ENCODE measurements around the gene PIANP.
A peak's percentile ranks its signal among the peaks of the same experiment; 100 is the strongest.

PIANP gene

GRCh38 chr12:6692888-6693287 lies 7.7 kb downstream of the PIANP start:
- H2BK12ac ChIP-seq (ENCODE audit: low read length), result no peak overlapping the region
- H3K27me3 ChIP-seq (ENCODE audit: control insufficient read depth in 3 of 3, insufficient read depth in 3 of 3, low read depth in 1 of 3, low read length in 3 of 3), result no peaks in the 10 kb centered on the region
- no CpG with 5 or more reads among the region's 2 CpGs for WGBS, 2 donors (ENCODE audit: extremely low coverage in 2 of 2, insufficient read length in 2 of 2, insufficient replicate concordance in 1 of 2)

GRCh38 chr12:6691473-6691872 lies 9.1 kb downstream of the PIANP start:
- H3K27ac ChIP-seq (replicated peaks; ENCODE audit: low read length), result no peak overlapping the region
- peaks cover 7 to 27% of the 10 kb centered on the region in 2 donors for H3K4me1 ChIP-seq (ENCODE audit: control insufficient read depth in 2 of 2, insufficient read depth in 1 of 2, low read depth in 1 of 2, low read length in 2 of 2)
- no peak overlapping the region for H3K9ac ChIP-seq (ENCODE audit: low read depth, low read length, poor library complexity)
- H3K14ac ChIP-seq (ENCODE audit: low read length), result no peak overlapping the region
- H2BK120ac ChIP-seq (ENCODE audit: low read depth, low read length), result no peak overlapping the region
- peak overlapping the region in 1 of 2 donors; percentile 22 for H3K4me3 ChIP-seq (ENCODE audit: low read length in 2 of 2)
- H2BK5ac ChIP-seq (ENCODE audit: low read length), result no peak overlapping the region
- no peak overlapping the region for H2BK15ac ChIP-seq (ENCODE audit: low read length)
- no peak overlapping the region for H3K4ac ChIP-seq (ENCODE audit: low read length)
- H3K9me3 ChIP-seq (replicated peaks in 1 of 2; ENCODE audit: control insufficient read depth in 2 of 2, insufficient read depth in 1 of 2, low read depth in 1 of 2, low read length in 2 of 2), result peaks cover 0 to 1% of the 10 kb centered on the region in 2 donors
- H2BK12ac ChIP-seq (ENCODE audit: low read length), result no peak overlapping the region
- H3K18ac ChIP-seq (ENCODE audit: low read length), result no peak overlapping the region
- H3K23ac ChIP-seq (ENCODE audit: low read depth, low read length, poor library complexity), result no peak overlapping the region
- H2AFZ ChIP-seq (ENCODE audit: low read length), result no peak overlapping the region
- H2AK5ac ChIP-seq (ENCODE audit: low read depth, low read length), result no peak overlapping the region
- H3K27me3 ChIP-seq (ENCODE audit: control insufficient read depth in 3 of 3, insufficient read depth in 3 of 3, low read depth in 1 of 3, low read length in 3 of 3), result no peaks in the 10 kb centered on the region
- H4K91ac ChIP-seq (ENCODE audit: low read depth, low read length, poor library complexity), result no peak overlapping the region
- H3K4me2 ChIP-seq (ENCODE audit: insufficient read depth, low read length, poor library complexity, severe bottlenecking), result no peak overlapping the region
- H4K8ac ChIP-seq (ENCODE audit: low read depth, low read length), result no peak overlapping the region
- H3K79me1 ChIP-seq (ENCODE audit: low read depth, low read length), result peaks cover 7% of the 10 kb centered on the region
- no peak for DNase-seq (ENCODE audit: low spot score)
- WGBS, 2 donors (ENCODE audit: extremely low coverage in 2 of 2, insufficient read length in 2 of 2, insufficient replicate concordance in 1 of 2), result no CpG with 5 or more reads among the region's 4 CpGs
- peaks cover 16 to 18% of the 10 kb centered on the region in 2 donors for H3K36me3 ChIP-seq (replicated peaks in 1 of 2; ENCODE audit: control insufficient read depth in 2 of 2, insufficient read depth in 2 of 2, low read length in 2 of 2)

More at GRCh38 chr12:6692888-6693287, 7.7 kb downstream of the PIANP start:
- no peak overlapping the region for H2BK5ac ChIP-seq (ENCODE audit: low read length)
- H3K14ac ChIP-seq (ENCODE audit: low read length), result no peak overlapping the region
- H2BK15ac ChIP-seq (ENCODE audit: low read length), result no peak overlapping the region
- no peak overlapping the region for H3K4me3 ChIP-seq (ENCODE audit: low read length in 2 of 2)
- no peak overlapping the region for H3K4ac ChIP-seq (ENCODE audit: low read length)
- DNase-seq (ENCODE audit: low spot score), result no peak
- peaks cover 15 to 24% of the 10 kb centered on the region in 2 donors for H3K36me3 ChIP-seq (replicated peaks in 1 of 2; ENCODE audit: control insufficient read depth in 2 of 2, insufficient read depth in 2 of 2, low read length in 2 of 2)
- peaks cover 3 to 20% of the 10 kb centered on the region in 2 donors for H3K4me1 ChIP-seq (ENCODE audit: control insufficient read depth in 2 of 2, insufficient read depth in 1 of 2, low read depth in 1 of 2, low read length in 2 of 2)
- H2AFZ ChIP-seq (ENCODE audit: low read length), result no peak overlapping the region
- no peak overlapping the region for H3K4me2 ChIP-seq (ENCODE audit: insufficient read depth, low read length, poor library complexity, severe bottlenecking)
- no peak overlapping the region for H3K27ac ChIP-seq (replicated peaks; ENCODE audit: low read length)
- no peak overlapping the region for H2BK120ac ChIP-seq (ENCODE audit: low read depth, low read length)
- H4K8ac ChIP-seq (ENCODE audit: low read depth, low read length), result no peak overlapping the region
- no peak overlapping the region for H2AK5ac ChIP-seq (ENCODE audit: low read depth, low read length)
- H3K18ac ChIP-seq (ENCODE audit: low read length), result no peak overlapping the region
- H4K91ac ChIP-seq (ENCODE audit: low read depth, low read length, poor library complexity), result no peak overlapping the region
- H3K9ac ChIP-seq (ENCODE audit: low read depth, low read length, poor library complexity), result peak overlapping the region; percentile 47
- no peak overlapping the region for H3K23ac ChIP-seq (ENCODE audit: low read depth, low read length, poor library complexity)
- no peaks in the 10 kb centered on the region for H3K9me3 ChIP-seq (replicated peaks in 1 of 2; ENCODE audit: control insufficient read depth in 2 of 2, insufficient read depth in 1 of 2, low read depth in 1 of 2, low read length in 2 of 2)
- H3K79me1 ChIP-seq (ENCODE audit: low read depth, low read length), result peaks cover 11% of the 10 kb centered on the region

- H2BK15ac ChIP-seq (ENCODE audit: low read length), result no peak within 1 kb of the TSS
- H2BK12ac ChIP-seq (ENCODE audit: low read length), result no peak within 1 kb of the TSS
- H3K27ac ChIP-seq (replicated peaks; ENCODE audit: low read length), result peak within 1 kb of the TSS; percentile 96
- H3K4ac ChIP-seq (ENCODE audit: low read length), result no peak within 1 kb of the TSS
- peak within 1 kb of the TSS; percentile 66 for H3K23ac ChIP-seq (ENCODE audit: low read depth, low read length, poor library complexity)
- peak within 1 kb of the TSS; percentile 92 for H3K14ac ChIP-seq (ENCODE audit: low read length)
- H4K91ac ChIP-seq (ENCODE audit: low read depth, low read length, poor library complexity), result no peak within 1 kb of the TSS
- DNase-seq (ENCODE audit: low spot score), result peak; percentile 96
- peak within 1 kb of the TSS; percentile 67 for H4K8ac ChIP-seq (ENCODE audit: low read depth, low read length)
- no CpG with 5 or more reads among the region's 72 CpGs for WGBS, 2 donors (ENCODE audit: extremely low coverage in 2 of 2, insufficient read length in 2 of 2, insufficient replicate concordance in 1 of 2)
- peak within 1 kb of the TSS; percentile 89 for H2AFZ ChIP-seq (ENCODE audit: low read length)
- peak within 1 kb of the TSS; percentile 81 for H3K4me2 ChIP-seq (ENCODE audit: insufficient read depth, low read length, poor library complexity, severe bottlenecking)
- H3K79me1 ChIP-seq (ENCODE audit: low read depth, low read length), result peaks cover 7% of the 10 kb centered on the region
- peak within 1 kb of the TSS; percentile 78 for H2BK120ac ChIP-seq (ENCODE audit: low read depth, low read length)
- peak within 1 kb of the TSS; percentile 100 for H3K18ac ChIP-seq (ENCODE audit: low read length)
- H3K36me3 ChIP-seq (replicated peaks in 1 of 2; ENCODE audit: control insufficient read depth in 2 of 2, insufficient read depth in 2 of 2, low read length in 2 of 2), result peaks cover 8 to 27% of the 10 kb centered on the region in 2 donors
- H2BK5ac ChIP-seq (ENCODE audit: low read length), result peak within 1 kb of the TSS; percentile 99
- H3K27me3 ChIP-seq (ENCODE audit: control insufficient read depth in 3 of 3, insufficient read depth in 3 of 3, low read depth in 1 of 3, low read length in 3 of 3), result no peaks in the 10 kb centered on the region
- H3K9ac ChIP-seq (ENCODE audit: low read depth, low read length, poor library complexity), result peak within 1 kb of the TSS; percentile 99
- peaks cover 7 to 27% of the 10 kb centered on the region in 2 donors for H3K4me1 ChIP-seq (ENCODE audit: control insufficient read depth in 2 of 2, insufficient read depth in 1 of 2, low read depth in 1 of 2, low read length in 2 of 2)
- peak within 1 kb of the TSS; percentile 85 to 98 for H3K4me3 ChIP-seq (ENCODE audit: low read length in 2 of 2)
- peak within 1 kb of the TSS; percentile 79 for H2AK5ac ChIP-seq (ENCODE audit: low read depth, low read length)
- peaks cover 0 to 1% of the 10 kb centered on the region in 2 donors for H3K9me3 ChIP-seq (replicated peaks in 1 of 2; ENCODE audit: control insufficient read depth in 2 of 2, insufficient read depth in 1 of 2, low read depth in 1 of 2, low read length in 2 of 2)
These were observed 11.4 kb downstream of the PIANP start, which contains the start of gene ZNF384 for GRCh38 chr12:6688999-6689882. TSS of gene ZNF384 (minus strand) at chr12:6689375. CDS start at chr12:6679520, 9,855 bp downstream.

GRCh38 chr12:6688543-6688998 lies 12.0 kb downstream of the PIANP start:
- peak overlapping the region; percentile 23 for H2AK5ac ChIP-seq (ENCODE audit: low read depth, low read length)
- H4K8ac ChIP-seq (ENCODE audit: low read depth, low read length), result no peak overlapping the region
- H3K36me3 ChIP-seq (replicated peaks in 1 of 2; ENCODE audit: control insufficient read depth in 2 of 2, insufficient read depth in 2 of 2, low read length in 2 of 2), result peaks cover 6 to 34% of the 10 kb centered on the region in 2 donors
- peak overlapping the region; percentile 66 for H3K23ac ChIP-seq (ENCODE audit: low read depth, low read length, poor library complexity)
- peak overlapping the region; percentile 99 for H2BK5ac ChIP-seq (ENCODE audit: low read length)
- peak overlapping the region; percentile 85 to 98 for H3K4me3 ChIP-seq (ENCODE audit: low read length in 2 of 2)
- H3K27ac ChIP-seq (replicated peaks; ENCODE audit: low read length), result peak overlapping the region; percentile 96
- H2AFZ ChIP-seq (ENCODE audit: low read length), result peak overlapping the region; percentile 89
- H3K14ac ChIP-seq (ENCODE audit: low read length), result no peak overlapping the region
- no peak for DNase-seq (ENCODE audit: low spot score)
- H3K4me1 ChIP-seq (ENCODE audit: control insufficient read depth in 2 of 2, insufficient read depth in 1 of 2, low read depth in 1 of 2, low read length in 2 of 2), result peaks cover 7 to 27% of the 10 kb centered on the region in 2 donors
- H3K18ac ChIP-seq (ENCODE audit: low read length), result peak overlapping the region; percentile 49
- H3K9ac ChIP-seq (ENCODE audit: low read depth, low read length, poor library complexity), result peak overlapping the region; percentile 99
- peaks cover 5% of the 10 kb centered on the region for H3K79me1 ChIP-seq (ENCODE audit: low read depth, low read length)
- no peak overlapping the region for H4K91ac ChIP-seq (ENCODE audit: low read depth, low read length, poor library complexity)
- H3K4ac ChIP-seq (ENCODE audit: low read length), result no peak overlapping the region
- H2BK15ac ChIP-seq (ENCODE audit: low read length), result no peak overlapping the region
- H2BK12ac ChIP-seq (ENCODE audit: low read length), result no peak overlapping the region
- H3K27me3 ChIP-seq (ENCODE audit: control insufficient read depth in 3 of 3, insufficient read depth in 3 of 3, low read depth in 1 of 3, low read length in 3 of 3), result no peaks in the 10 kb centered on the region
- peaks cover 0 to 1% of the 10 kb centered on the region in 2 donors for H3K9me3 ChIP-seq (replicated peaks in 1 of 2; ENCODE audit: control insufficient read depth in 2 of 2, insufficient read depth in 1 of 2, low read depth in 1 of 2, low read length in 2 of 2)
- H2BK120ac ChIP-seq (ENCODE audit: low read depth, low read length), result no peak overlapping the region
- H3K4me2 ChIP-seq (ENCODE audit: insufficient read depth, low read length, poor library complexity, severe bottlenecking), result peak overlapping the region; percentile 81
- no CpG with 5 or more reads among the region's 13 CpGs for WGBS, 2 donors (ENCODE audit: extremely low coverage in 2 of 2, insufficient read length in 2 of 2, insufficient replicate concordance in 1 of 2)
